Stimulated activated CD4-positive, alpha-beta T cell treated with anti-CD3 and anti-CD28 coated beads, TNF-alpha, amount 100 ng/mL, for 1 hour (primary cell): ENCODE measurements around the gene LHX1.
A peak's percentile ranks its signal among the peaks of the same experiment; 100 is the strongest.

Source experiments
- DNase-seq, 3 donors: peaks; one replicate each; pipeline ENCODE4 v3.0.0-alpha.2; 2020; ENCODE audit warnings: low read depth in 3 of 3, low spot score in 1 of 3

The LHX1 gene

GRCh38 chr17:36937959-36938565 lies 787 bp downstream of the LHX1 start:
- DNase-seq: no peak

GRCh38 chr17:36938566-36939051 lies 1.3 kb downstream of the LHX1 start:
- DNase-seq: no peak

GRCh38 chr17:36939052-36939801 lies 2.0 kb downstream of the LHX1 start:
- no peak for DNase-seq

- no peak for DNase-seq
These were observed 2.6 kb downstream of the LHX1 start for GRCh38 chr17:36939802-36940312.

GRCh38 chr17:36940313-36941264 lies 3.3 kb downstream of the LHX1 start:
- DNase-seq: no peak

- DNase-seq: no peak
These were observed 4.2 kb downstream of the LHX1 start for GRCh38 chr17:36941265-36942010.

GRCh38 chr17:36942019-36942599 lies 4.8 kb downstream of the LHX1 start:
- no peak for DNase-seq

- DNase-seq: no peak
These were observed 5.4 kb downstream of the LHX1 start for GRCh38 chr17:36942631-36943125.

GRCh38 chr17:36943250-36944191 lies 6.2 kb downstream of the LHX1 start:
- DNase-seq: no peak

GRCh38 chr17:36944553-36944952 lies 7.3 kb downstream of the LHX1 start:
- no peak for DNase-seq

- DNase-seq: no peak
These were observed 7.9 kb downstream of the LHX1 start for GRCh38 chr17:36945140-36945539.

GRCh38 chr17:36945959-36946725 lies 8.9 kb downstream of the LHX1 start:
- no peak for DNase-seq

- DNase-seq: no peak
These were observed 9.4 kb downstream of the LHX1 start for GRCh38 chr17:36946726-36947091.

GRCh38 chr17:36947922-36948716 lies 10.8 kb downstream of the LHX1 start:
- DNase-seq: no peak

GRCh38 chr17:36948717-36949460 lies 11.6 kb downstream of the LHX1 start, which contains the start of gene AATF:
Gene AATF (plus strand): TSS chr17:36948954. CDS start chr17:36949126, 172 bp downstream.
- peak; percentile 90 to 97 (median 91) for DNase-seq

GRCh38 chr17:36949461-36949927 lies 12.2 kb downstream of the LHX1 start:
- DNase-seq: no peak

- no peak for DNase-seq
These were observed 12.8 kb downstream of the LHX1 start for GRCh38 chr17:36950027-36950426.
